H1 (cell line): ENCODE data around the gene EMC10. TPM values are rescaled to one million over a fixed set of nuclear protein-coding genes. Genes with fewer than 3 reads are reported as not detected.

Experiments
- CTCF ChIA-PET: fragments of 300-600 bp; sonication (Branson Sonifier 250); formaldehyde crosslinking; loops from one replicate; lab custom pipeline; 2021; ENCODE audit not compliant: partially characterized antibody; lab: Charles Lee
- POLR2A ChIA-PET: fragments of 300-600 bp; sonication (Branson Sonifier 250); formaldehyde crosslinking; loops from one replicate; lab custom pipeline; 2021; ENCODE audit warnings: inconsistent platforms; ENCODE audit not compliant: partially characterized antibody; lab: Charles Lee
- DNase-seq, 2 experiments: peaks; one replicate each; pipeline versions ENCODE4 v3.0.0 to v3.0.0-alpha.2; 2010 to 2022; ENCODE audit warnings: low spot score in 2 of 2, low read depth in 1 of 2, mixed read lengths in 1 of 2
- FAIRE-seq: peaks from 2 replicates; lab custom pipeline; 2011; peaks lifted over from hg19 to GRCh38; lab: Jason Lieb, UNC
- H2AFZ ChIP-seq: 2 replicates; pipeline ENCODE4 v1.8.1; 2012; ENCODE audit warnings: low read length, inconsistent platforms
- H2AK5ac ChIP-seq: 2 replicates; pipeline ENCODE4 v1.6.1; 2013; ENCODE audit warnings: low read depth, low read length
- H2BK120ac ChIP-seq: replicated peaks from 2 replicates; pipeline ENCODE3; 2013; ENCODE audit warnings: low read depth, low read length, inconsistent platforms
- H2BK12ac ChIP-seq: 2 replicates; pipeline ENCODE4 v1.6.1; 2013; ENCODE audit warnings: low read depth, low read length
- H2BK15ac ChIP-seq: 2 replicates; pipeline ENCODE4 v1.6.1; 2013; ENCODE audit warnings: low read length
- H2BK20ac ChIP-seq: 2 replicates; pipeline ENCODE4 v1.6.1; 2013; ENCODE audit warnings: low read length
- H2BK5ac ChIP-seq: 2 replicates; pipeline ENCODE4 v1.6.1; 2013; ENCODE audit warnings: low read depth, low read length
- H3K14ac ChIP-seq: 2 replicates; pipeline ENCODE4 v1.6.1; 2013; ENCODE audit warnings: inconsistent platforms; ENCODE audit not compliant: insufficient read length
- H3K18ac ChIP-seq: 2 replicates; pipeline ENCODE4 v1.6.1; 2013; ENCODE audit warnings: low read length; ENCODE audit errors: extremely low read depth
- H3K23ac ChIP-seq: 2 replicates; pipeline ENCODE4 v1.6.1; 2013; ENCODE audit warnings: inconsistent platforms; ENCODE audit not compliant: insufficient read length
- H3K23me2 ChIP-seq: 2 replicates; pipeline ENCODE4 v1.6.1; 2013; ENCODE audit warnings: low read depth, low read length
- H3K27ac ChIP-seq: 2 replicates; pipeline ENCODE4 v1.6.1; 2011; ENCODE audit warnings: low read depth, low read length, inconsistent platforms
- H3K27me3 ChIP-seq, 4 experiments: replicated peaks in 1 of 4; 1 replicate in 1 of 4; 2 replicates in 3 of 4; pipeline versions ENCODE4 v1.6.1 to v1.8.1; 2011 to 2013; ENCODE audit warnings: low read length in 3 of 4, mild to moderate bottlenecking in 3 of 4, inconsistent platforms in 2 of 4, mixed read lengths in 2 of 4, moderate library complexity in 1 of 4; ENCODE audit not compliant: control insufficient read depth in 3 of 4, insufficient read depth in 3 of 4; ENCODE audit errors: extremely low read depth in 1 of 4
- H3K36me3 ChIP-seq, 4 experiments: 2 replicates each; pipeline versions ENCODE4 v1.6.1 to v1.8.1; 2011 to 2013; ENCODE audit warnings: mild to moderate bottlenecking in 4 of 4, low read length in 3 of 4, moderate library complexity in 2 of 4, control low read depth in 1 of 4, inconsistent platforms in 1 of 4; ENCODE audit not compliant: insufficient read depth in 4 of 4, control insufficient read depth in 2 of 4
- H3K4ac ChIP-seq: replicated peaks from 2 replicates; pipeline ENCODE3; 2013; ENCODE audit warnings: low read length, low read depth, mixed read lengths, inconsistent platforms; ENCODE audit not compliant: insufficient read length
- H3K4me1 ChIP-seq, 4 experiments: replicated peaks in 1 of 4; 1 replicate in 1 of 4; 2 replicates in 3 of 4; pipeline versions ENCODE4 v1.6.1 to v1.8.1; 2011 to 2013; ENCODE audit warnings: low read length in 3 of 4, inconsistent platforms in 2 of 4, mixed read lengths in 1 of 4; ENCODE audit not compliant: insufficient read depth in 4 of 4, control insufficient read depth in 3 of 4
- H3K4me2 ChIP-seq, 2 experiments: 2 replicates each; pipeline versions ENCODE4 v1.6.1 to v1.8.1; 2011 to 2013; ENCODE audit warnings: low read depth in 2 of 2, low read length in 2 of 2, control low read depth in 1 of 2, inconsistent platforms in 1 of 2, mild to moderate bottlenecking in 1 of 2; ENCODE audit not compliant: insufficient read depth in 1 of 2
- H3K4me3 ChIP-seq, 4 experiments: fragments of 200-600, 300-600 bp in 1 of 4; sonication (generic), shearing (Covaris generic), sonication (Bioruptor Twin) in 1 of 4; 2 replicates each; pipeline versions ENCODE4 v1.5.1 to v1.8.1; 2011 to 2016; ENCODE audit warnings: low read length in 4 of 4, low read depth in 3 of 4, control low read depth in 2 of 4, inconsistent platforms in 2 of 4, mild to moderate bottlenecking in 2 of 4, mixed read lengths in 1 of 4, moderate library complexity in 1 of 4; ENCODE audit not compliant: insufficient read depth in 2 of 4; ENCODE audit errors: extremely low read depth in 1 of 4
- H3K56ac ChIP-seq: replicated peaks from 2 replicates; pipeline ENCODE3; 2013; ENCODE audit warnings: low read depth, mild to moderate bottlenecking, mixed read lengths, low read length, inconsistent platforms; ENCODE audit not compliant: insufficient read length
- H3K79me1 ChIP-seq: 2 replicates; pipeline ENCODE4 v1.6.1; 2013; ENCODE audit warnings: low read depth, low read length, control low read depth
- H3K79me2 ChIP-seq, 2 experiments: 2 replicates each; pipeline versions ENCODE4 v1.6.1 to v1.8.1; 2012 to 2013; ENCODE audit warnings: low read length in 2 of 2, mild to moderate bottlenecking in 2 of 2, inconsistent platforms in 1 of 2; ENCODE audit not compliant: insufficient read depth in 2 of 2, control insufficient read depth in 1 of 2
- H3K9ac ChIP-seq, 4 experiments: replicated peaks in 1 of 4; 1 replicate in 1 of 4; 2 replicates in 3 of 4; pipeline versions ENCODE4 v1.6.1 to v1.8.1; 2011 to 2013; ENCODE audit warnings: low read depth in 3 of 4, low read length in 3 of 4, control low read depth in 2 of 4, mild to moderate bottlenecking in 2 of 4, moderate library complexity in 2 of 4, inconsistent platforms in 1 of 4; ENCODE audit errors: extremely low read depth in 1 of 4
- H3K9me3 ChIP-seq, 2 experiments: 2 replicates each; pipeline versions ENCODE4 v1.6.1 to v1.8.1; 2012 to 2013; ENCODE audit warnings: mild to moderate bottlenecking in 2 of 2, moderate library complexity in 2 of 2, control low read depth in 1 of 2, inconsistent platforms in 1 of 2, low read depth in 1 of 2, low read length in 1 of 2, mixed read lengths in 1 of 2; ENCODE audit not compliant: insufficient read depth in 2 of 2
- H4K20me1 ChIP-seq, 2 experiments: replicated peaks in 1 of 2; 2 replicates each; pipeline versions ENCODE3 to v1.8.1; 2011 to 2013; ENCODE audit warnings: inconsistent platforms in 2 of 2, low read length in 2 of 2, mild to moderate bottlenecking in 1 of 2; ENCODE audit not compliant: insufficient read depth in 2 of 2, control insufficient read depth in 1 of 2
- H4K5ac ChIP-seq: 2 replicates; pipeline ENCODE4 v1.6.1; 2013; ENCODE audit warnings: low read length, low read depth, mixed read lengths, inconsistent platforms; ENCODE audit not compliant: insufficient read length
- H4K8ac ChIP-seq: 2 replicates; pipeline ENCODE4 v1.8.0; 2013; ENCODE audit warnings: mild to moderate bottlenecking, moderate library complexity, low read length, inconsistent platforms; ENCODE audit not compliant: insufficient read depth; ENCODE audit errors: extremely low read depth
- H4K91ac ChIP-seq: replicated peaks from 2 replicates; pipeline ENCODE3; 2013; ENCODE audit warnings: low read length, mixed read lengths, inconsistent platforms; ENCODE audit not compliant: insufficient read length
- ASH2L ChIP-seq: fragments of 200-600, 300-600 bp; sonication (generic); IDR thresholded peaks from one replicate; pipeline ENCODE4 v1.7.1; 2017; ENCODE audit warnings: low read length
- BACH1 ChIP-seq: IDR thresholded peaks from 2 replicates; pipeline ENCODE4 v1.6.1; 2012; ENCODE audit warnings: low read length, improper control_type of control experiment
- CBX5 ChIP-seq: fragments of 300-800, 300-1000 bp; sonication (generic); IDR thresholded peaks from 2 replicates; pipeline ENCODE4 v1.7.1; 2016; ENCODE audit warnings: antibody characterized with exemption, low read length, low read depth
- CHD1 ChIP-seq: IDR thresholded peaks from 2 replicates; pipeline ENCODE4 v1.6.1; 2012; ENCODE audit warnings: low read depth, low read length, improper control_type of control experiment
- EGR1 ChIP-seq: IDR thresholded peaks from 2 replicates; pipeline ENCODE4 v1.6.1; 2011; ENCODE audit warnings: low read depth, low read length, borderline replicate concordance
- JUN ChIP-seq: IDR thresholded peaks from 2 replicates; pipeline ENCODE4 v1.6.1; 2011; ENCODE audit warnings: low read depth, mild to moderate bottlenecking, improper control_type of control experiment, low read length
- JUND ChIP-seq: IDR thresholded peaks from 2 replicates; pipeline ENCODE4 v1.6.1; 2011; ENCODE audit warnings: mild to moderate bottlenecking, improper control_type of control experiment, low read length
- KDM4A ChIP-seq: IDR thresholded peaks from one replicate; pipeline ENCODE4 v1.7.1; 2012; ENCODE audit warnings: low read depth, mild to moderate bottlenecking, moderate library complexity, low read length, inconsistent platforms; ENCODE audit not compliant: severe bottlenecking
- NRF1 ChIP-seq: IDR thresholded peaks from 2 replicates; pipeline ENCODE4 v1.6.1; 2011; ENCODE audit warnings: mild to moderate bottlenecking, low read depth, low read length, improper control_type of control experiment
- RXRA ChIP-seq: IDR thresholded peaks from 2 replicates; pipeline ENCODE4 v1.6.1; 2011; ENCODE audit warnings: low read depth, mild to moderate bottlenecking, low read length, moderate library complexity; ENCODE audit not compliant: insufficient read depth
- SIN3A ChIP-seq, 2 experiments: IDR thresholded peaks in 1 of 2; conservative IDR thresholded peaks in 1 of 2; 2 replicates each; pipeline ENCODE4 v1.6.1; 2011 to 2012; ENCODE audit warnings: low read length in 2 of 2, improper control_type of control experiment in 1 of 2, low read depth in 1 of 2, mild to moderate bottlenecking in 1 of 2
- SIX5 ChIP-seq: IDR thresholded peaks from 2 replicates; pipeline ENCODE4 v1.6.1; 2011; ENCODE audit warnings: mild to moderate bottlenecking, low read depth, low read length
- TAF1 ChIP-seq: IDR thresholded peaks from 2 replicates; pipeline ENCODE4 v1.6.1; 2011; ENCODE audit warnings: mild to moderate bottlenecking, low read depth, low read length
- WGBS, 2 experiments: shearing (Covaris generic) in 1 of 2; methylation state at CpG; one replicate each; pipeline versions ENCODE4 v1.1.6 to v1.1.7; 2013 to 2015; ENCODE audit warnings: low lambda C conversion rate in 2 of 2, mixed read lengths in 2 of 2, inconsistent platforms in 1 of 2, low coverage in 1 of 2, missing lambda C conversion rate in 1 of 2; ENCODE audit not compliant: insufficient replicate concordance in 2 of 2, insufficient coverage in 1 of 2, insufficient read length in 1 of 2; ENCODE audit errors: extremely low coverage in 1 of 2, missing lambda C conversion rate in 1 of 2; 5-methylcytosine and 5-hydroxymethylcytosine counted together
- polyA plus RNA-seq, 7 experiments: library from polyadenylated mRNA; depleted of rRNA in 3 of 7; stranded (reverse) in 5 of 7; unstranded in 2 of 7; fragments of >200 nt in 5 of 7; fragments of 200-250 nt in 2 of 7; gene quantifications; 1 replicate in 5 of 7; 2 replicates in 1 of 7; 4 replicates in 1 of 7; pipeline versions ENCODE4 v1.2.1 to v1.2.3, GENCODE V29; 2011 to 2013; ENCODE audit warnings: missing spikeins in 2 of 7, mixed read lengths in 2 of 7
- total RNA-seq: library from RNA; stranded (reverse); fragmentation: NEBNext Ultra II Directional; extraction: Animal tissue kit (Norgen Biotek cat#: 25700); gene quantifications from 2 replicates; pipeline ENCODE4 v1.2.1, GENCODE V29; 2021
- TF ChIP-seq, protein P1 (sequence below): IDR thresholded peaks from 2 replicates; pipeline ENCODE4 v1.6.1; 2011; ENCODE audit warnings: low read depth, mild to moderate bottlenecking, low read length; ENCODE audit not compliant: insufficient read depth

Gene EMC10
- total and polyA plus RNA-seq, 2 of the 8 experiments (the other 6 are each of a cell fraction or from before 2014, with no cell fraction given), result 77.6 to 103 TPM

DNA sequence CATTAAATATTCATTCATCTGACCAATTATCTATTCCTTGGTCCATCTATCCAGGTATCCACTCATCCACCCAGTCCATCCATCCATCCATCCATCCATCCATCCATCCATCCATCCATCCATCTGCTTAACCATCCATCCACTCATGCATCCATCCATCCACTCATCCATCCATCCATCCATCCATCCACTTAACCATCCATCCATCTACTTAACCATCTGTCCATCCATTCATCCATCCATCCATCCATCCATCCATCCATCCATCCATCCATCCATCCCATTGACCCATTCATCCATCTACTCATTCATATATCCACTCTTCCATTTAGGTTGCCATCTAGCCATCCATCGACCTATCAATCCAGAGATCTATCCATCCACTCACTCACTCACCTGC, 32.2 kb upstream of the EMC10 start:
- Histone ChIP-seq H3K56ac (peak overlapping the region; percentile 32), H2BK120ac (no peak overlapping the region), H3K4me2 (no peak overlapping the region), H3K79me1 (no peaks in the 10 kb centered on the region), H3K9me3 (no peaks in the 10 kb centered on the region), H3K4me1 (no peaks in the 10 kb centered on the region), H3K36me3 (no peaks in the 10 kb centered on the region), H2BK15ac (no peak overlapping the region), H4K91ac (no peak overlapping the region), H2BK5ac (no peak overlapping the region), H3K18ac (no peak overlapping the region), H4K5ac (no peak overlapping the region), H3K27me3 (no peaks in the 10 kb centered on the region; a peak in 1 of 7 replicates), H2AFZ (no peak overlapping the region), H4K20me1 (no peaks in the 10 kb centered on the region), H2AK5ac (no peak overlapping the region), H3K9ac (no peak overlapping the region), H3K23ac (no peak overlapping the region), H3K79me2 (no peaks in the 10 kb centered on the region), H3K23me2 (peaks cover 5% of the 10 kb centered on the region; the same call in 1 of the 2 replicates), H2BK20ac (no peak overlapping the region), H3K4ac (no peak overlapping the region), H3K27ac (no peak overlapping the region), H3K14ac (no peak overlapping the region), H2BK12ac (no peak overlapping the region), H3K4me3 (no peak overlapping the region), H4K8ac (no peak overlapping the region)
- TF ChIP-seq TAF1 (no peak), KDM4A (no peak), SIX5 (no peak), BACH1 (no peak), EGR1 (no peak), JUN (no peak), CHD1 (no peak), ASH2L (no peak), NRF1 (no peak), RXRA (no peak), SIN3A (conservative IDR thresholded peaks at IDR 0.05 in 1 of 2, IDR thresholded peaks at IDR 0.05 in 1 of 2; ENCODE audit: low read depth in 1 of 2, low read length in 2 of 2) (no peak), JUND (no peak), CBX5 (no peak)
- TF ChIP-seq, protein P1, sequence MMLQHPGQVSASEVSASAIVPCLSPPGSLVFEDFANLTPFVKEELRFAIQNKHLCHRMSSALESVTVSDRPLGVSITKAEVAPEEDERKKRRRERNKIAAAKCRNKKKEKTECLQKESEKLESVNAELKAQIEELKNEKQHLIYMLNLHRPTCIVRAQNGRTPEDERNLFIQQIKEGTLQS, result no peak
- ChIA-PET CTCF (interaction anchor here (0.5 to 1.2 kb wide), 3 partner anchors 22 to 322 kb away, joined by 3 to 5 read pairs (median 3); no protein-coding TSS in a partner anchor), POLR2A (no interaction called here)
- DNase-seq (no peak), FAIRE-seq (no peak)
- WGBS, 2 experiments, result 78% methylated on average over 1 of the region's 1 CpG; no CpG with 5 or more reads in 1 of the 2 experiments
